Endodermal cell (in vitro differentiated cells): Measurements from ENCODE around the gene HOXC9. TPM values are rescaled to one million over a fixed set of nuclear protein-coding genes. Genes with fewer than 3 reads are reported as not detected.

Experiments
- DNase-seq: peaks from one replicate; pipeline ENCODE4 v3.0.0-alpha.2; 2017
- H3K27ac ChIP-seq: 2 replicates; pipeline ENCODE4 v1.5.1; 2013; ENCODE audit warnings: mild to moderate bottlenecking, low read depth, low read length, moderate library complexity
- H3K27me3 ChIP-seq: 2 replicates; pipeline ENCODE4 v1.6.1; 2013; ENCODE audit warnings: mild to moderate bottlenecking, low read length, moderate library complexity; ENCODE audit not compliant: insufficient read depth, control insufficient read depth, poor library complexity, severe bottlenecking
- H3K36me3 ChIP-seq: 2 replicates; pipeline ENCODE4 v1.7.0; 2013; ENCODE audit warnings: mild to moderate bottlenecking, low read length, moderate library complexity; ENCODE audit not compliant: control insufficient read depth, insufficient read depth
- H3K4me1 ChIP-seq: one replicate; pipeline ENCODE4 v1.7.0; 2013; ENCODE audit warnings: low read length; ENCODE audit not compliant: control insufficient read depth, insufficient read depth
- H3K4me3 ChIP-seq: 2 replicates; pipeline ENCODE4 v1.5.1; 2013; ENCODE audit warnings: mild to moderate bottlenecking, low read length, moderate library complexity
- H3K9ac ChIP-seq: 2 replicates; pipeline ENCODE4 v1.6.1; 2013; ENCODE audit warnings: mild to moderate bottlenecking, low read length, moderate library complexity; ENCODE audit not compliant: poor library complexity, severe bottlenecking; ENCODE audit errors: extremely low read depth
- H3K9me3 ChIP-seq: 2 replicates; pipeline ENCODE4 v1.6.1; 2013; ENCODE audit warnings: mild to moderate bottlenecking, low read length, moderate library complexity; ENCODE audit not compliant: control insufficient read depth
- H3K27ac Mint-ChIP-seq: 2 replicates; pipeline ENCODE4 v1.8.0; 2020; ENCODE audit warnings: mixed read lengths
- H3K27me3 Mint-ChIP-seq: 2 replicates; pipeline ENCODE4 v1.8.0; 2021; ENCODE audit warnings: mild to moderate bottlenecking, mixed read lengths; ENCODE audit not compliant: insufficient read depth
- H3K36me3 Mint-ChIP-seq: 2 replicates; pipeline ENCODE4 v1.8.0; 2020; ENCODE audit warnings: low read depth, mixed read lengths
- H3K4me1 Mint-ChIP-seq: 2 replicates; pipeline ENCODE4 v1.8.0; 2020; ENCODE audit warnings: mixed read lengths
- H3K4me3 Mint-ChIP-seq: 2 replicates; pipeline ENCODE4 v1.8.0; 2020; ENCODE audit warnings: mild to moderate bottlenecking, moderate library complexity, mixed read lengths
- H3K9me3 Mint-ChIP-seq: 2 replicates; pipeline ENCODE4 v1.8.0; 2020; ENCODE audit warnings: mild to moderate bottlenecking, mixed read lengths
- CTCF ChIP-seq: fragments of 200-600 bp; sonication (generic); conservative IDR thresholded peaks from 2 replicates; pipeline ENCODE4 v1.5.0; 2021; ENCODE audit warnings: antibody characterized with exemption, mild to moderate bottlenecking
- WGBS, 2 experiments: methylation state at CpG; one replicate each; pipeline versions ENCODE4 v1.1.5 to v1.1.7; 2013; ENCODE audit warnings: missing lambda C conversion rate in 2 of 2, mixed read lengths in 1 of 2; ENCODE audit not compliant: insufficient coverage in 1 of 2, insufficient read length in 1 of 2; 5-methylcytosine and 5-hydroxymethylcytosine counted together
- total RNA-seq, 2 donors: library from RNA; stranded (reverse); fragmentation: NEBNext Ultra II Directional in 1 of 2; extraction: Animal tissue kit (Norgen Biotek cat#: 25700) in 1 of 2; gene quantifications; 2 replicates in 1 of 2; 3 replicates in 1 of 2; pipeline ENCODE4 v1.2.1, GENCODE V29; 2021

The HOXC9 gene
- total RNA-seq, 2 donors from 2014 or later, result not detected

DNA sequence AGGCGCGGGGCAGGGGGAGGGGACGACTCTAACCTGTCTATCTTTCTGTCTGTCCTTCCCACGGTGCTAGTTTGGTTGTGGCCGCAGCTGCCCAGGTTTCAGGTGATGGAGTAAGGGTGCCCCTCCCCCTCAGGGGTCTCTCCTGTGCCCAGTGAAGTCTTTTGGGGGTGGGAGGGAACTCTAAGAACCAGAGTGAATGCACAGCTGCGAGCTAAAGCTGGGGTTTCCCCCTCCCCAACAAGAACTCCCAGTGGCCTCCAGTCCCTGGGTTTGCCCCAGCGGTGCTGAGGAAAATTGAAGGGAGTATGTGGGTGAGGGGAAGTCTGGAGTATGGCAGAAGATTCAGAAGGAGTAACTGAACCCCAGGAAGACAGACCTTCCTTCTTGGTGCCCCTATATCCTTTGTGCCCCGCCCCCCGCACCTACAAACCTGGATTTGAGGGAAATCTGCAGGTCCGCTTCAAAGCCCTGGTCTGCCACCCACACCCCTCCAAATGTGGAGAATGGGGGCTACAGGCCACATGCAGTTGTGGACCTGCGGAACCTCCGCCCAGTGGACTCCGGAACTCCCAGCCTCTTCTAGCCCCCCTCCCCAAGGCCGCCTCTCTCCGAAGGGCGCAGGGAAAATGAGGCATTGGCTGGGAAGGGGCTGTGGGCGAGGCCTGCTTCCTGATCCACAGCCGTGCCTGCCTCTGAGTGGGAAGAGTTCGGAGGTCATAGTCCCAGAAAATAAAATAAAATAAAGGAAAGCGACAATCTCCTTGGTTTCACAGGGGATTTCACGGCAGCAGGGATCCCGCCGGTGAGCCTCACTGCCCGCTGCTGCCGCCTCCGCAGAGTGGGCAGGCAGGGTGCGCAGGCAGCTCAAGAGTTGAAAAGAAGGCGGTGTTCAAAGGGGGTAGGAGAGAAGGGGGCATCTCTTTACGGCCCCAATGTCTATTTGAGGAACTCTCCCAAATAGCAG lies 3.4 kb upstream of the HOXC9 start:
- H3K27ac ChIP-seq, result no peak overlapping the region
- no peak overlapping the region for H3K9ac ChIP-seq
- H3K4me1 ChIP-seq, result no peaks in the 10 kb centered on the region
- TF ChIP-seq CTCF, result no peak
- H3K27ac Mint-ChIP-seq, result no peak overlapping the region
- H3K4me1 Mint-ChIP-seq, result peaks cover 3% of the 10 kb centered on the region
- WGBS, 2 experiments, result 14 to 25% methylated on average over 11 to 27 of the region's 29 CpGs
- no peak for DNase-seq
- H3K36me3 Mint-ChIP-seq, result no peaks in the 10 kb centered on the region
- peaks cover 2% of the 10 kb centered on the region for H3K9me3 Mint-ChIP-seq
- peaks cover 100% of the 10 kb centered on the region for H3K27me3 ChIP-seq
- H3K36me3 ChIP-seq, result no peaks in the 10 kb centered on the region
- H3K4me3 ChIP-seq, result no peak overlapping the region
- no peaks in the 10 kb centered on the region for H3K9me3 ChIP-seq
- peaks cover 100% of the 10 kb centered on the region for H3K27me3 Mint-ChIP-seq
- no peak overlapping the region for H3K4me3 Mint-ChIP-seq

DNA sequence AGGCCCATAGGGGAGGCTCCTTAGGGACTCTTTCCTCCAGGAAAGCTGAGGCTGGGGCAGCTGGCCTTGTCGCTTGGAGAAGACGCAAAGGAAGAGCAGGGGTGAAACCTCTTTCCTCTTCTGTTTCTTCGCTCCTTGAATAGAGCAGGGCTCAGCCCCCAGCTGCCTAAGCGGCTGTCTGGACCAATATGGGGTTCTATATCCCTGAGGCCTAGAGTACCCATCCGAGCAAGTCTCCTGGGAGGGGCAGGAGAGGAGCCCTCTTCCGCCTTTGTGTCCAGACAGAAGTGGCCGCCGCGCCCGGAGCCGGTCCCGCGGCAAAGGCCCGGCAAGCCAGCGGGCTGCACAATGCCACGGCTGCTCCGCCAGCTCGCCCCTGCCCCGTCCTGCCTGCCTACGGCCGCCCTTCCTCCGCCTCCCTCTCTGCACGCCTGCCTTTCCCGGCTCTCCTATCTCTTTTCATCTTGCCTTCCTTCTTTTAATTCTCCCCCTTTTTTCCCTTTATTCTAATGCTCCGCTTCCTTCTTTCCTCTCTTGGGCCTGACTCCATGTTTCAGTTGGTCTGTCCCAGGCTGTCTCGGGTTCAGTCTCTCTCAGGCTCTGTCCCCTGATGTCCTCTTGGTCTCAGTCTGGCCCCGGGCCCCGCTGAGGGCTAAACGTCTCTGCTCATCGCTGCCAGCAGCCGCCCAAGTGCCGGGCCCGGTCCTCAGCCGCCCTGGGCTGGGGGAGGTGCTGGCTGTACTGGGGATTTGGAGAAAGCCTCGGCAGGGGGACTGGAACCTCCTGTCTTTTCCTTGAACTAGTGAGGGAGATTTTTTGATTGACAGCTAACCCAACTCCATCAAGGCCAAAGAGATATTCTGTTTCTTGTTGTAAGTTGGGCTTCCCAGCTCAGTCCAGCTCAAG lies 2.5 kb upstream of the HOXC9 start:
- Mint-ChIP-seq H3K9me3 (peaks cover 2% of the 10 kb centered on the region), H3K27me3 (peaks cover 100% of the 10 kb centered on the region)

More for the DNA sequence above, 2.5 kb upstream of the HOXC9 start:
- Mint-ChIP-seq H3K4me1 (peaks cover 3% of the 10 kb centered on the region), H3K4me3 (no peak overlapping the region), H3K36me3 (no peaks in the 10 kb centered on the region), H3K27ac (no peak overlapping the region)
- Histone ChIP-seq H3K9ac (no peak overlapping the region), H3K9me3 (no peaks in the 10 kb centered on the region), H3K4me3 (no peak overlapping the region), H3K4me1 (no peaks in the 10 kb centered on the region), H3K36me3 (no peaks in the 10 kb centered on the region), H3K27me3 (peaks cover 100% of the 10 kb centered on the region), H3K27ac (no peak overlapping the region)
- no peak for DNase-seq
- WGBS, 2 experiments, result 5 to 10% methylated on average over 17 to 35 of the region's 35 CpGs
- TF ChIP-seq CTCF, result no peak
